SK-N-SH (cell line): Measurements from ENCODE around the gene SMYD3. TPM values are rescaled to one million over a fixed set of nuclear protein-coding genes. Genes with fewer than 3 reads are reported as not detected.
"Not testable (repeated sequence)": the region's sequence is repeated elsewhere in the genome, so short reads cannot be mapped to it uniquely, and the experiment has no call there.

Experiments used
- CTCF ChIA-PET: fragments of 300-600, 350-600 bp; formaldehyde crosslinking; extraction: SDS; loops from one replicate; lab custom pipeline; 2021; lab: Yijun Ruan, JAX
- POLR2A ChIA-PET: fragments of 350-600 bp; sonication (Branson Sonifier 250); formaldehyde crosslinking; extraction: SDS; loops from one replicate; lab custom pipeline; 2020; ENCODE audit warnings: antibody characterized with exemption, inconsistent platforms; lab: Yijun Ruan, JAX
- DNase-seq: peaks from one replicate; pipeline ENCODE4 v3.0.0; 2012
- H2AFZ ChIP-seq: fragments of 200-600 bp; sonication (generic); 2 replicates; pipeline ENCODE4 v1.8.1; 2016; ENCODE audit warnings: antibody characterized with exemption, mild to moderate bottlenecking, low read depth
- H3F3A ChIP-seq: fragments of 200-600 bp; sonication (generic); replicated peaks from 2 replicates; pipeline ENCODE3; 2016; ENCODE audit warnings: antibody characterized with exemption, mild to moderate bottlenecking; ENCODE audit not compliant: insufficient read depth
- H3K27ac ChIP-seq, 2 experiments: fragments of 200-500 bp in 1 of 2; fragments of 200-600 bp in 1 of 2; sonication (Bioruptor generic) in 1 of 2; sonication (generic), shearing (Covaris generic) in 1 of 2; 2 replicates each; pipeline versions ENCODE4 v1.5.1 to v1.6.1; 2014 to 2016; ENCODE audit warnings: low read depth in 2 of 2, inconsistent platforms in 1 of 2, low read length in 1 of 2, mild to moderate bottlenecking in 1 of 2, mixed read lengths in 1 of 2
- H3K27me3 ChIP-seq: fragments of 200-600 bp; sonication (generic), shearing (Covaris generic); 2 replicates; pipeline ENCODE4 v1.6.1; 2016; ENCODE audit warnings: mixed run types; ENCODE audit not compliant: insufficient read depth
- H3K36me3 ChIP-seq, 2 experiments: fragments of 200-500 bp in 1 of 2; fragments of 200-600 bp in 1 of 2; sonication (Bioruptor generic) in 1 of 2; sonication (generic) in 1 of 2; replicated peaks in 1 of 2; 2 replicates each; pipeline versions ENCODE3 to v1.5.1; 2014 to 2016; ENCODE audit warnings: low read length in 1 of 2, mild to moderate bottlenecking in 1 of 2; ENCODE audit not compliant: insufficient read depth in 2 of 2, control insufficient read depth in 1 of 2
- H3K4me1 ChIP-seq, 2 experiments: fragments of 200-500 bp in 1 of 2; fragments of 200-600 bp in 1 of 2; sonication (Bioruptor generic) in 1 of 2; sonication (generic), shearing (Covaris generic) in 1 of 2; 2 replicates each; pipeline versions ENCODE4 v1.5.1 to v1.6.1; 2014 to 2016; ENCODE audit warnings: low read depth in 1 of 2, low read length in 1 of 2, mixed run types in 1 of 2; ENCODE audit not compliant: insufficient read depth in 2 of 2, control insufficient read depth in 1 of 2
- H3K4me2 ChIP-seq: fragments of 200-600 bp; sonication (generic), shearing (Covaris generic); 2 replicates; pipeline ENCODE4 v1.6.1; 2017; ENCODE audit warnings: mixed run types
- H3K4me3 ChIP-seq, 2 experiments: fragments of 200-500 bp in 1 of 2; fragments of 200-600 bp in 1 of 2; sonication (Bioruptor generic) in 1 of 2; sonication (generic), shearing (Covaris generic) in 1 of 2; 2 replicates each; pipeline versions ENCODE4 v1.5.1 to v1.8.1; 2014 to 2016; ENCODE audit warnings: low read depth in 2 of 2, inconsistent platforms in 1 of 2, low read length in 1 of 2, mild to moderate bottlenecking in 1 of 2, mixed read lengths in 1 of 2, moderate library complexity in 1 of 2
- H3K79me2 ChIP-seq: fragments of 200-600 bp; sonication (generic); 2 replicates; pipeline ENCODE4 v1.8.1; 2017; ENCODE audit warnings: mild to moderate bottlenecking; ENCODE audit not compliant: insufficient read depth
- H3K9ac ChIP-seq: fragments of 200-600 bp; sonication (generic); 2 replicates; pipeline ENCODE4 v1.6.1; 2017; ENCODE audit warnings: mixed run types
- H3K9me2 ChIP-seq: fragments of 200-600 bp; sonication (generic); 2 replicates; pipeline ENCODE4 v1.6.1; 2017; ENCODE audit warnings: mixed run types
- H3K9me3 ChIP-seq: fragments of 200-600 bp; sonication (generic); 2 replicates; pipeline ENCODE4 v1.6.1; 2017; ENCODE audit warnings: mixed run types, mild to moderate bottlenecking, moderate library complexity
- H4K20me1 ChIP-seq: fragments of 200-600 bp; sonication (generic); 2 replicates; pipeline ENCODE4 v1.6.1; 2017; ENCODE audit warnings: mild to moderate bottlenecking, mixed run types; ENCODE audit not compliant: insufficient read depth
- CHD2 ChIP-seq: fragments of 150-350 bp; IDR thresholded peaks from 2 replicates; pipeline ENCODE4 v1.6.1; 2018; ENCODE audit warnings: low read length; ENCODE audit not compliant: partially characterized antibody
- IRF3 ChIP-seq: fragments of 150-350 bp; IDR thresholded peaks from 2 replicates; pipeline ENCODE4 v1.6.1; 2016; ENCODE audit warnings: mild to moderate bottlenecking, low read depth, low read length
- MEF2A ChIP-seq: IDR thresholded peaks from 2 replicates; pipeline ENCODE4 v1.4.0; 2012; ENCODE audit warnings: low read depth, borderline replicate concordance
- MXI1 ChIP-seq: IDR thresholded peaks from 2 replicates; pipeline ENCODE4 v1.6.1; 2012; ENCODE audit warnings: mild to moderate bottlenecking, low read depth, low read length, improper control_type of control experiment
- NFIC ChIP-seq: IDR thresholded peaks from 2 replicates; pipeline ENCODE4 v1.4.0; 2012; ENCODE audit warnings: borderline replicate concordance
- RAD21 ChIP-seq: IDR thresholded peaks from 2 replicates; pipeline ENCODE4 v1.6.1; 2012; ENCODE audit warnings: mild to moderate bottlenecking, low read length
- RXRA ChIP-seq: IDR thresholded peaks from 2 replicates; pipeline ENCODE4 v1.4.0; 2012; ENCODE audit warnings: low read depth, mild to moderate bottlenecking, borderline replicate concordance
- TEAD4 ChIP-seq: IDR thresholded peaks from 2 replicates; pipeline ENCODE4 v1.4.0; 2012; ENCODE audit warnings: mild to moderate bottlenecking, borderline replicate concordance; ENCODE audit not compliant: insufficient read depth
- USF2 ChIP-seq: fragments of 150-350 bp; IDR thresholded peaks from 2 replicates; pipeline ENCODE4 v1.6.1; 2017; ENCODE audit warnings: antibody characterized with exemption, low read length, low read depth, borderline replicate concordance
- WGBS: methylation state at CpG from one replicate; pipeline ENCODE4 v1.1.6; 2017; ENCODE audit warnings: low lambda C conversion rate; 5-methylcytosine and 5-hydroxymethylcytosine counted together
- polyA plus RNA-seq, 3 experiments: library from polyadenylated mRNA; depleted of rRNA; stranded (reverse); fragments of >200 nt; gene quantifications; 2 replicates each; pipeline ENCODE4 v1.2.3, GENCODE V29; 2012

SMYD3 gene
- polyA plus RNA-seq, 1 of the 3 experiments (the other 2 are of a cell fraction) = 31.4 TPM

GRCh38 chr1:245776139-245776538, 730.9 kb downstream of the SMYD3 start (continued):
- no peak for TF ChIP-seq CHD2
- TF ChIP-seq MEF2A = no peak
- no peak for TF ChIP-seq MXI1

- H3K79me2 ChIP-seq, CTCF ChIA-PET, H3K4me2 ChIP-seq, H3K27ac ChIP-seq, H3K4me3 ChIP-seq, H4K20me1 ChIP-seq, H2AFZ ChIP-seq, H3K27me3 ChIP-seq, H3K9ac ChIP-seq, H3K9me2 ChIP-seq, POLR2A ChIA-PET, H3K9me3 ChIP-seq, DNase-seq, H3K36me3 ChIP-seq: not testable (repeated sequence)
- peaks cover 29% of the 10 kb centered on the region for H3F3A ChIP-seq
- WGBS = 88% methylated on average over 16 of the region's 25 CpGs
- peaks cover 15 to 23% of the 10 kb centered on the region in 2 experiments; a peak in 3 of 4 replicates for H3K4me1 ChIP-seq
Measured at GRCh38 chr1:245774931-245775330, 732.1 kb downstream of the SMYD3 start.

DNA sequence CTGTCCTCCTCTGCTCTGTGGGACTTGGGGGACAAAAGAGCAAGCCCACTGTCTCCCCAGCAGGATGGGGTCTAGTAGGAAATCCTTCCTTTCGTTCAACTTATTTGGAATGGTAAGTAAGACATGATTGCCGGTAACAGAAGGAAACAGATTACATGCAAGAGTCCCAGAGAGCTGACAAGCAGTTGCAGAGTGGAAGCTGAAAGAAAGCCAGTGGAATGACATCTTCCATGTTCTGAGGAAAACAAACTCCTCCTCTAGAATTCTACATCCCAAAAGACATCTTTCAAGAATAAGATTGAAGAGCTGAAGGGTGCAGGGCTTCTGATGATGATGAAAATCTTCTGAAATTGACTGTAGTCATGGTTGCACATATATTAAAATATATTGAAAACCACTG, 732.9 kb downstream of the SMYD3 start:
- WGBS = 90% methylated on average over 2 of the region's 2 CpGs
- TF ChIP-seq TEAD4 (no peak), RXRA (no peak), USF2 (no peak), RAD21 (no peak), IRF3 (no peak), NFIC (no peak)
- POLR2A ChIA-PET = no interaction called here

More for the DNA sequence above, 732.9 kb downstream of the SMYD3 start:
- no peak overlapping the region for H3K4me3 ChIP-seq
- no peaks in the 10 kb centered on the region for H3K27me3 ChIP-seq
- CTCF ChIA-PET = no interaction called here
- H3K79me2 ChIP-seq = no peaks in the 10 kb centered on the region
- H3K4me1 ChIP-seq = peaks cover 18 to 26% of the 10 kb centered on the region in 2 experiments; a peak in 3 of 4 replicates
- no peaks in the 10 kb centered on the region for H4K20me1 ChIP-seq
- H3K9me3 ChIP-seq = no peaks in the 10 kb centered on the region
- H3F3A ChIP-seq = peaks cover 31% of the 10 kb centered on the region
- H3K9ac ChIP-seq = no peak overlapping the region
- H3K36me3 ChIP-seq = no peaks in the 10 kb centered on the region
- H3K9me2 ChIP-seq = no peaks in the 10 kb centered on the region
- H2AFZ ChIP-seq = no peak overlapping the region
- no peak for DNase-seq
- peak overlapping the region in 1 of 2 experiments; percentile 60; a peak in 3 of 4 replicates for H3K27ac ChIP-seq
- no peak overlapping the region for H3K4me2 ChIP-seq
